H1 (cell line): ENCODE results near the gene PHF8. TPM values are rescaled to one million over a fixed set of nuclear protein-coding genes. Genes with fewer than 3 reads are reported as not detected.

Experiments
- CTCF ChIA-PET: fragments of 300-600 bp; sonication (Branson Sonifier 250); formaldehyde crosslinking; loops from one replicate; lab custom pipeline; 2021; ENCODE audit not compliant: partially characterized antibody; lab: Charles Lee
- POLR2A ChIA-PET: fragments of 300-600 bp; sonication (Branson Sonifier 250); formaldehyde crosslinking; loops from one replicate; lab custom pipeline; 2021; ENCODE audit warnings: inconsistent platforms; ENCODE audit not compliant: partially characterized antibody; lab: Charles Lee
- DNase-seq, 2 experiments: peaks; one replicate each; pipeline versions ENCODE4 v3.0.0 to v3.0.0-alpha.2; 2010 to 2022; ENCODE audit warnings: low spot score in 2 of 2, low read depth in 1 of 2, mixed read lengths in 1 of 2
- FAIRE-seq: peaks from 2 replicates; lab custom pipeline; 2011; peaks lifted over from hg19 to GRCh38; lab: Jason Lieb, UNC
- H2AFZ ChIP-seq: 2 replicates; pipeline ENCODE4 v1.8.1; 2012; ENCODE audit warnings: low read length, inconsistent platforms
- H2AK5ac ChIP-seq: 2 replicates; pipeline ENCODE4 v1.6.1; 2013; ENCODE audit warnings: low read depth, low read length
- H2BK120ac ChIP-seq: replicated peaks from 2 replicates; pipeline ENCODE3; 2013; ENCODE audit warnings: low read depth, low read length, inconsistent platforms
- H2BK12ac ChIP-seq: 2 replicates; pipeline ENCODE4 v1.6.1; 2013; ENCODE audit warnings: low read depth, low read length
- H2BK15ac ChIP-seq: 2 replicates; pipeline ENCODE4 v1.6.1; 2013; ENCODE audit warnings: low read length
- H2BK20ac ChIP-seq: 2 replicates; pipeline ENCODE4 v1.6.1; 2013; ENCODE audit warnings: low read length
- H2BK5ac ChIP-seq: 2 replicates; pipeline ENCODE4 v1.6.1; 2013; ENCODE audit warnings: low read depth, low read length
- H3K14ac ChIP-seq: 2 replicates; pipeline ENCODE4 v1.6.1; 2013; ENCODE audit warnings: inconsistent platforms; ENCODE audit not compliant: insufficient read length
- H3K18ac ChIP-seq: 2 replicates; pipeline ENCODE4 v1.6.1; 2013; ENCODE audit warnings: low read length; ENCODE audit errors: extremely low read depth
- H3K23ac ChIP-seq: 2 replicates; pipeline ENCODE4 v1.6.1; 2013; ENCODE audit warnings: inconsistent platforms; ENCODE audit not compliant: insufficient read length
- H3K23me2 ChIP-seq: 2 replicates; pipeline ENCODE4 v1.6.1; 2013; ENCODE audit warnings: low read depth, low read length
- H3K27ac ChIP-seq: 2 replicates; pipeline ENCODE4 v1.6.1; 2011; ENCODE audit warnings: low read depth, low read length, inconsistent platforms
- H3K27me3 ChIP-seq, 4 experiments: replicated peaks in 1 of 4; 1 replicate in 1 of 4; 2 replicates in 3 of 4; pipeline versions ENCODE4 v1.6.1 to v1.8.1; 2011 to 2013; ENCODE audit warnings: low read length in 3 of 4, mild to moderate bottlenecking in 3 of 4, inconsistent platforms in 2 of 4, mixed read lengths in 2 of 4, moderate library complexity in 1 of 4; ENCODE audit not compliant: control insufficient read depth in 3 of 4, insufficient read depth in 3 of 4; ENCODE audit errors: extremely low read depth in 1 of 4
- H3K36me3 ChIP-seq, 4 experiments: 2 replicates each; pipeline versions ENCODE4 v1.6.1 to v1.8.1; 2011 to 2013; ENCODE audit warnings: mild to moderate bottlenecking in 4 of 4, low read length in 3 of 4, moderate library complexity in 2 of 4, control low read depth in 1 of 4, inconsistent platforms in 1 of 4; ENCODE audit not compliant: insufficient read depth in 4 of 4, control insufficient read depth in 2 of 4
- H3K4ac ChIP-seq: replicated peaks from 2 replicates; pipeline ENCODE3; 2013; ENCODE audit warnings: low read length, low read depth, mixed read lengths, inconsistent platforms; ENCODE audit not compliant: insufficient read length
- H3K4me1 ChIP-seq, 4 experiments: replicated peaks in 1 of 4; 1 replicate in 1 of 4; 2 replicates in 3 of 4; pipeline versions ENCODE4 v1.6.1 to v1.8.1; 2011 to 2013; ENCODE audit warnings: low read length in 3 of 4, inconsistent platforms in 2 of 4, mixed read lengths in 1 of 4; ENCODE audit not compliant: insufficient read depth in 4 of 4, control insufficient read depth in 3 of 4
- H3K4me2 ChIP-seq, 2 experiments: 2 replicates each; pipeline versions ENCODE4 v1.6.1 to v1.8.1; 2011 to 2013; ENCODE audit warnings: low read depth in 2 of 2, low read length in 2 of 2, control low read depth in 1 of 2, inconsistent platforms in 1 of 2, mild to moderate bottlenecking in 1 of 2; ENCODE audit not compliant: insufficient read depth in 1 of 2
- H3K4me3 ChIP-seq, 4 experiments: fragments of 200-600, 300-600 bp in 1 of 4; sonication (generic), shearing (Covaris generic), sonication (Bioruptor Twin) in 1 of 4; 2 replicates each; pipeline versions ENCODE4 v1.5.1 to v1.8.1; 2011 to 2016; ENCODE audit warnings: low read length in 4 of 4, low read depth in 3 of 4, control low read depth in 2 of 4, inconsistent platforms in 2 of 4, mild to moderate bottlenecking in 2 of 4, mixed read lengths in 1 of 4, moderate library complexity in 1 of 4; ENCODE audit not compliant: insufficient read depth in 2 of 4; ENCODE audit errors: extremely low read depth in 1 of 4
- H3K56ac ChIP-seq: replicated peaks from 2 replicates; pipeline ENCODE3; 2013; ENCODE audit warnings: low read depth, mild to moderate bottlenecking, mixed read lengths, low read length, inconsistent platforms; ENCODE audit not compliant: insufficient read length
- H3K79me1 ChIP-seq: 2 replicates; pipeline ENCODE4 v1.6.1; 2013; ENCODE audit warnings: low read depth, low read length, control low read depth
- H3K79me2 ChIP-seq, 2 experiments: 2 replicates each; pipeline versions ENCODE4 v1.6.1 to v1.8.1; 2012 to 2013; ENCODE audit warnings: low read length in 2 of 2, mild to moderate bottlenecking in 2 of 2, inconsistent platforms in 1 of 2; ENCODE audit not compliant: insufficient read depth in 2 of 2, control insufficient read depth in 1 of 2
- H3K9ac ChIP-seq, 4 experiments: replicated peaks in 1 of 4; 1 replicate in 1 of 4; 2 replicates in 3 of 4; pipeline versions ENCODE4 v1.6.1 to v1.8.1; 2011 to 2013; ENCODE audit warnings: low read depth in 3 of 4, low read length in 3 of 4, control low read depth in 2 of 4, mild to moderate bottlenecking in 2 of 4, moderate library complexity in 2 of 4, inconsistent platforms in 1 of 4; ENCODE audit errors: extremely low read depth in 1 of 4
- H3K9me3 ChIP-seq, 2 experiments: 2 replicates each; pipeline versions ENCODE4 v1.6.1 to v1.8.1; 2012 to 2013; ENCODE audit warnings: mild to moderate bottlenecking in 2 of 2, moderate library complexity in 2 of 2, control low read depth in 1 of 2, inconsistent platforms in 1 of 2, low read depth in 1 of 2, low read length in 1 of 2, mixed read lengths in 1 of 2; ENCODE audit not compliant: insufficient read depth in 2 of 2
- H4K20me1 ChIP-seq, 2 experiments: replicated peaks in 1 of 2; 2 replicates each; pipeline versions ENCODE3 to v1.8.1; 2011 to 2013; ENCODE audit warnings: inconsistent platforms in 2 of 2, low read length in 2 of 2, mild to moderate bottlenecking in 1 of 2; ENCODE audit not compliant: insufficient read depth in 2 of 2, control insufficient read depth in 1 of 2
- H4K5ac ChIP-seq: 2 replicates; pipeline ENCODE4 v1.6.1; 2013; ENCODE audit warnings: low read length, low read depth, mixed read lengths, inconsistent platforms; ENCODE audit not compliant: insufficient read length
- H4K8ac ChIP-seq: 2 replicates; pipeline ENCODE4 v1.8.0; 2013; ENCODE audit warnings: mild to moderate bottlenecking, moderate library complexity, low read length, inconsistent platforms; ENCODE audit not compliant: insufficient read depth; ENCODE audit errors: extremely low read depth
- H4K91ac ChIP-seq: replicated peaks from 2 replicates; pipeline ENCODE3; 2013; ENCODE audit warnings: low read length, mixed read lengths, inconsistent platforms; ENCODE audit not compliant: insufficient read length
- CHD2 ChIP-seq: IDR thresholded peaks from 2 replicates; pipeline ENCODE4 v1.6.1; 2012; ENCODE audit warnings: low read length, improper control_type of control experiment
- CTBP2 ChIP-seq: IDR thresholded peaks from 2 replicates; pipeline ENCODE4 v1.7.0; 2011; ENCODE audit warnings: borderline replicate concordance, mild to moderate bottlenecking, moderate library complexity, mixed read lengths, low read length; ENCODE audit not compliant: insufficient read depth, insufficient read length
- EGR1 ChIP-seq: IDR thresholded peaks from 2 replicates; pipeline ENCODE4 v1.6.1; 2011; ENCODE audit warnings: low read depth, low read length, borderline replicate concordance
- EZH2 ChIP-seq: fragments of 200-600 bp; sonication (generic); IDR thresholded peaks from 2 replicates; pipeline ENCODE4 v1.7.1; 2012; ENCODE audit warnings: low read depth, mild to moderate bottlenecking, moderate library complexity, low read length, inconsistent platforms; ENCODE audit not compliant: severe bottlenecking
- KDM1A ChIP-seq: fragments of 200-600, 300-600 bp; sonication (generic); IDR thresholded peaks from 2 replicates; pipeline ENCODE4 v1.7.1; 2016; ENCODE audit warnings: mild to moderate bottlenecking, low read length, borderline replicate concordance
- POLR2AphosphoS5 ChIP-seq: IDR thresholded peaks from 2 replicates; pipeline ENCODE4 v1.6.1; 2011; ENCODE audit warnings: low read depth, low read length
- POU5F1 ChIP-seq: IDR thresholded peaks from 2 replicates; pipeline ENCODE4 v1.6.1; 2011; ENCODE audit warnings: low read depth, mild to moderate bottlenecking, low read length, moderate library complexity
- RNF2 ChIP-seq: fragments of 200-900, 300-1000 bp; sonication (generic); IDR thresholded peaks from 2 replicates; pipeline ENCODE4 v1.7.1; 2016; ENCODE audit warnings: borderline replicate concordance, low read depth, mild to moderate bottlenecking, antibody characterized with exemption, low read length; ENCODE audit not compliant: poor library complexity, severe bottlenecking; ENCODE audit errors: missing control alignments
- SAP30 ChIP-seq: fragments of 300-600 bp; sonication (generic); IDR thresholded peaks from 2 replicates; pipeline ENCODE4 v1.7.1; 2012; ENCODE audit warnings: low read length, moderate library complexity, mild to moderate bottlenecking, inconsistent platforms; ENCODE audit not compliant: insufficient read depth, insufficient replicate concordance
- SIX5 ChIP-seq: IDR thresholded peaks from 2 replicates; pipeline ENCODE4 v1.6.1; 2011; ENCODE audit warnings: mild to moderate bottlenecking, low read depth, low read length
- TAF1 ChIP-seq: IDR thresholded peaks from 2 replicates; pipeline ENCODE4 v1.6.1; 2011; ENCODE audit warnings: mild to moderate bottlenecking, low read depth, low read length
- TAF7 ChIP-seq: optimal IDR thresholded peaks from 2 replicates; pipeline ENCODE3; 2011; ENCODE audit warnings: low read depth, mild to moderate bottlenecking, inconsistent platforms, low read length, moderate library complexity, borderline replicate concordance
- USF2 ChIP-seq: IDR thresholded peaks from 2 replicates; pipeline ENCODE4 v1.6.1; 2011; ENCODE audit warnings: low read length, improper control_type of control experiment
- WGBS, 2 experiments: shearing (Covaris generic) in 1 of 2; methylation state at CpG; one replicate each; pipeline versions ENCODE4 v1.1.6 to v1.1.7; 2013 to 2015; ENCODE audit warnings: low lambda C conversion rate in 2 of 2, mixed read lengths in 2 of 2, inconsistent platforms in 1 of 2, low coverage in 1 of 2, missing lambda C conversion rate in 1 of 2; ENCODE audit not compliant: insufficient replicate concordance in 2 of 2, insufficient coverage in 1 of 2, insufficient read length in 1 of 2; ENCODE audit errors: extremely low coverage in 1 of 2, missing lambda C conversion rate in 1 of 2; 5-methylcytosine and 5-hydroxymethylcytosine counted together
- polyA plus RNA-seq, 7 experiments: library from polyadenylated mRNA; depleted of rRNA in 3 of 7; stranded (reverse) in 5 of 7; unstranded in 2 of 7; fragments of >200 nt in 5 of 7; fragments of 200-250 nt in 2 of 7; gene quantifications; 1 replicate in 5 of 7; 2 replicates in 1 of 7; 4 replicates in 1 of 7; pipeline versions ENCODE4 v1.2.1 to v1.2.3, GENCODE V29; 2011 to 2013; ENCODE audit warnings: missing spikeins in 2 of 7, mixed read lengths in 2 of 7
- total RNA-seq: library from RNA; stranded (reverse); fragmentation: NEBNext Ultra II Directional; extraction: Animal tissue kit (Norgen Biotek cat#: 25700); gene quantifications from 2 replicates; pipeline ENCODE4 v1.2.1, GENCODE V29; 2021

The PHF8 gene
- total and polyA plus RNA-seq, 2 of the 8 experiments (the other 6 are each of a cell fraction or from before 2014, with no cell fraction given): 14.6 to 27.6 TPM

GRCh38 chrX:54085666-54086065 lies 41.4 kb upstream of the PHF8 start:
- Histone ChIP-seq H4K5ac (no peak overlapping the region), H2BK120ac (no peak overlapping the region), H3K14ac (no peak overlapping the region), H3K18ac (no peak overlapping the region), H3K9ac (no peak overlapping the region), H3K79me2 (no peaks in the 10 kb centered on the region), H3K36me3 (no peaks in the 10 kb centered on the region), H3K27ac (no peak overlapping the region), H3K23me2 (no peaks in the 10 kb centered on the region), H4K8ac (no peak overlapping the region), H4K91ac (no peak overlapping the region), H2AFZ (no peak overlapping the region), H2BK12ac (no peak overlapping the region), H2BK20ac (no peak overlapping the region), H3K4me3 (no peak overlapping the region), H3K56ac (no peak overlapping the region), H2BK5ac (no peak overlapping the region), H3K9me3 (no peaks in the 10 kb centered on the region), H2BK15ac (no peak overlapping the region), H3K23ac (no peak overlapping the region), H3K4ac (no peak overlapping the region), H3K79me1 (no peaks in the 10 kb centered on the region), H3K4me2 (no peak overlapping the region), H2AK5ac (no peak overlapping the region), H4K20me1 (no peaks in the 10 kb centered on the region), H3K4me1 (no peaks in the 10 kb centered on the region), H3K27me3 (no peaks in the 10 kb centered on the region)
- ChIA-PET CTCF (no interaction called here), POLR2A (interaction anchor here (0.7 kb wide), 1 partner anchor 796 kb away, joined by 3 read pairs; no protein-coding TSS in a partner anchor)
- WGBS, 2 experiments: 93% methylated on average over 6 of the region's 6 CpGs; no CpG with 5 or more reads in 1 of the 2 experiments
- FAIRE-seq (no peak), DNase-seq (no peak)
- TF ChIP-seq KDM1A (no peak), TAF1 (no peak), SIX5 (no peak), EZH2 (no peak), TAF7 (no peak), CTBP2 (no peak), CHD2 (no peak), SAP30 (no peak), EGR1 (no peak), POLR2AphosphoS5 (no peak), RNF2 (no peak), POU5F1 (no peak), USF2 (no peak)
